HCT116 (cell line): Measurements from ENCODE around the gene ABCD1. TPM values are rescaled to one million over a fixed set of nuclear protein-coding genes. Genes with fewer than 3 reads are reported as not detected.

Source experiments
- ATAC-seq: fragments of 200-7000 bp; cut with Tn5 transposase; 2 replicates; pipeline ENCODE4 v1.9.1; 2020; ENCODE audit warnings: mild to moderate bottlenecking, moderate library complexity
- BruUV-seq: library from RNA; stranded (reverse); fragments of 400-500 nt; replicated peaks from 2 replicates; lab custom pipeline; 2021; lab: Mats Ljungman, UMichigan
- CTCF ChIA-PET: fragments of 300-600 bp; sonication (Branson Sonifier 250); formaldehyde crosslinking; loops from one replicate; lab custom pipeline; 2021; ENCODE audit warnings: antibody characterized with exemption; lab: Charles Lee
- POLR2A ChIA-PET: fragments of 300-600, 350-600 bp; sonication (Branson Sonifier 250); formaldehyde crosslinking; loops from one replicate; lab custom pipeline; 2021; ENCODE audit warnings: antibody characterized with exemption; lab: Charles Lee
- RAD21 ChIA-PET, 2 experiments: fragments of 300-600 bp; sonication (Branson Sonifier 250); formaldehyde crosslinking; loops; one replicate each; lab custom pipeline; 2023; ENCODE audit warnings: low total read pairs in 2 of 2; ENCODE audit not compliant: uncharacterized antibody in 2 of 2, unreplicated experiment in 2 of 2, low non-redundant PET in 1 of 2; lab: Charles Lee
- DNase-seq: peaks from one replicate; pipeline ENCODE4 v3.0.0-alpha.2; 2010; ENCODE audit warnings: low read depth, low spot score
- H2AFZ ChIP-seq: fragments of 200-600 bp; shearing (Covaris generic), sonication (generic); 2 replicates; pipeline ENCODE4 v1.6.1; 2017; ENCODE audit warnings: low read depth, mixed run types, mixed read lengths, antibody characterized with exemption, low read length; ENCODE audit not compliant: poor library complexity, severe bottlenecking
- H3K27ac ChIP-seq: 2 replicates; pipeline ENCODE4 v1.5.1; 2012; ENCODE audit warnings: low read depth, low read length
- H3K27me3 ChIP-seq: fragments of 200-600 bp; sonication (generic); 2 replicates; pipeline ENCODE4 v1.6.1; 2016; ENCODE audit warnings: mixed run types, low read length, mixed read lengths; ENCODE audit not compliant: insufficient read depth
- H3K36me3 ChIP-seq, 2 experiments: fragments of 200-500 bp in 1 of 2; fragments of 200-600 bp in 1 of 2; sonication (Bioruptor generic) in 1 of 2; sonication (generic) in 1 of 2; 2 replicates each; pipeline versions ENCODE4 v1.5.1 to v1.6.1; 2014 to 2016; ENCODE audit warnings: low read length in 2 of 2, inconsistent platforms in 1 of 2, mixed read lengths in 1 of 2, mixed run types in 1 of 2; ENCODE audit not compliant: insufficient read depth in 2 of 2, control insufficient read depth in 1 of 2
- H3K4me1 ChIP-seq, 2 experiments: fragments of 200-600 bp in 1 of 2; sonication (generic) in 1 of 2; 2 replicates each; pipeline versions ENCODE4 v1.5.1 to v1.6.1; 2012 to 2017; ENCODE audit warnings: low read length in 2 of 2, inconsistent platforms in 1 of 2, mild to moderate bottlenecking in 1 of 2, mixed read lengths in 1 of 2, mixed run types in 1 of 2, moderate library complexity in 1 of 2; ENCODE audit not compliant: insufficient read depth in 2 of 2, control insufficient read depth in 1 of 2
- H3K4me2 ChIP-seq: fragments of 200-600 bp; sonication (generic); 2 replicates; pipeline ENCODE4 v1.6.1; 2017; ENCODE audit warnings: mixed run types, low read length, mixed read lengths
- H3K4me3 ChIP-seq, 2 experiments: fragments of 200-600 bp in 1 of 2; sonication (generic) in 1 of 2; replicated peaks in 1 of 2; 2 replicates each; pipeline ENCODE4 v1.5.1; 2011 to 2016; ENCODE audit warnings: low read length in 2 of 2, control low read depth in 1 of 2, low read depth in 1 of 2, mild to moderate bottlenecking in 1 of 2, mixed read lengths in 1 of 2, mixed run types in 1 of 2
- H3K79me2 ChIP-seq: fragments of 200-600 bp; sonication (generic); 2 replicates; pipeline ENCODE4 v1.6.1; 2017; ENCODE audit warnings: mild to moderate bottlenecking, mixed run types, low read length, moderate library complexity, mixed read lengths; ENCODE audit not compliant: insufficient read depth
- H3K9ac ChIP-seq: fragments of 200-600 bp; sonication (generic); 2 replicates; pipeline ENCODE4 v1.6.1; 2016; ENCODE audit warnings: low read length, mixed read lengths
- H3K9me2 ChIP-seq: fragments of 200-600 bp; sonication (generic), shearing (Covaris generic); 2 replicates; pipeline ENCODE4 v1.6.1; 2017; ENCODE audit warnings: mixed run types, mild to moderate bottlenecking, moderate library complexity; ENCODE audit not compliant: insufficient read depth
- H3K9me3 ChIP-seq, 2 experiments: fragments of 200-500 bp in 1 of 2; fragments of 200-600 bp in 1 of 2; sonication (Bioruptor generic) in 1 of 2; sonication (generic) in 1 of 2; 2 replicates each; pipeline ENCODE4 v1.6.1; 2014 to 2017; ENCODE audit warnings: low read length in 2 of 2, mixed read lengths in 2 of 2, inconsistent platforms in 1 of 2, low read depth in 1 of 2, mild to moderate bottlenecking in 1 of 2, mixed run types in 1 of 2, moderate library complexity in 1 of 2; ENCODE audit not compliant: control insufficient read depth in 1 of 2, insufficient read depth in 1 of 2
- H4K20me1 ChIP-seq: fragments of 200-600 bp; sonication (generic), shearing (Covaris generic); 2 replicates; pipeline ENCODE4 v1.6.1; 2017; ENCODE audit warnings: mixed run types, mild to moderate bottlenecking, moderate library complexity; ENCODE audit not compliant: insufficient read depth
- CBX3 ChIP-seq: IDR thresholded peaks from 2 replicates; pipeline ENCODE4 v1.6.1; 2012; ENCODE audit warnings: low read depth
- CEBPB ChIP-seq: IDR thresholded peaks from 2 replicates; pipeline ENCODE4 v1.6.1; 2012; ENCODE audit warnings: low read depth
- EGR1 ChIP-seq: IDR thresholded peaks from 2 replicates; pipeline ENCODE4 v1.6.1; 2012; ENCODE audit warnings: low read depth
- ELF1 ChIP-seq: IDR thresholded peaks from 2 replicates; pipeline ENCODE4 v1.6.1; 2012; ENCODE audit warnings: low read depth, borderline replicate concordance
- EZH2phosphoT487 ChIP-seq: fragments of 200-600 bp; IDR thresholded peaks from 2 replicates; pipeline ENCODE4 v1.6.1; 2018; ENCODE audit warnings: antibody characterized with exemption, borderline replicate concordance
- FOSL1 ChIP-seq: IDR thresholded peaks from 2 replicates; pipeline ENCODE4 v1.6.1; 2012; ENCODE audit warnings: low read depth
- JUND ChIP-seq: IDR thresholded peaks from 2 replicates; pipeline ENCODE4 v1.6.1; 2012
- MAX ChIP-seq: IDR thresholded peaks from 2 replicates; pipeline ENCODE4 v1.6.1; 2012
- POLR2A ChIP-seq: IDR thresholded peaks from 2 replicates; pipeline ENCODE4 v1.7.0; 2011; ENCODE audit warnings: borderline replicate concordance; ENCODE audit not compliant: insufficient read depth, insufficient read length; ENCODE audit errors: extremely low read depth
- POLR2AphosphoS5 ChIP-seq: IDR thresholded peaks from 2 replicates; pipeline ENCODE4 v1.6.1; 2011; ENCODE audit warnings: mild to moderate bottlenecking, low read depth, low read length, moderate library complexity
- RAD21 ChIP-seq: IDR thresholded peaks from 2 replicates; pipeline ENCODE4 v1.6.1; 2012; ENCODE audit warnings: low read depth, mild to moderate bottlenecking
- REST ChIP-seq: IDR thresholded peaks from 2 replicates; pipeline ENCODE4 v1.6.1; 2012; ENCODE audit warnings: low read depth
- SIN3A ChIP-seq: IDR thresholded peaks from 2 replicates; pipeline ENCODE4 v1.6.1; 2012; ENCODE audit warnings: low read depth
- SP1 ChIP-seq: IDR thresholded peaks from 2 replicates; pipeline ENCODE4 v1.6.1; 2012; ENCODE audit warnings: low read depth
- SRF ChIP-seq: IDR thresholded peaks from 2 replicates; pipeline ENCODE4 v1.6.1; 2012; ENCODE audit warnings: low read depth
- TCF7L2 ChIP-seq: IDR thresholded peaks from 2 replicates; pipeline ENCODE4 v1.7.0; 2011; ENCODE audit warnings: borderline replicate concordance, inconsistent platforms; ENCODE audit not compliant: insufficient read depth, insufficient read length; ENCODE audit errors: extremely low read depth
- ZNF274 ChIP-seq: fragments of 200-500 bp; sonication (Bioruptor generic); IDR thresholded peaks from 2 replicates; pipeline ENCODE4 v1.6.1; 2014; ENCODE audit warnings: mild to moderate bottlenecking, low read depth, low read length, inconsistent platforms
- intact Hi-C: fragments of 100-400 bp; cut with micrococcal nuclease; formaldehyde crosslinking; loops from 2 replicates; pipeline ENCODE4 v1.10.0; 2022
- total RNA-seq: library from RNA; stranded (reverse); gene quantifications from one replicate; pipeline ENCODE4 v1.2.1, GENCODE V29; 2021; ENCODE audit not compliant: unreplicated experiment
- TF ChIP-seq, protein P1 (sequence below): IDR thresholded peaks from 2 replicates; pipeline ENCODE4 v1.6.1; 2012
- TF ChIP-seq, protein P2 (sequence below): IDR thresholded peaks from 2 replicates; pipeline ENCODE4 v1.6.1; 2011; ENCODE audit warnings: mild to moderate bottlenecking, low read length, moderate library complexity; ENCODE audit not compliant: insufficient replicate concordance; ENCODE audit errors: extremely low read depth
- TF ChIP-seq, protein P3 (sequence below), 3 experiments: fragments of 200-600 bp in 1 of 3; sonication (generic) in 1 of 3; IDR thresholded peaks in 2 of 3; conservative IDR thresholded peaks in 1 of 3; 2 replicates each; pipeline ENCODE4 v1.5.1; 2012 to 2017; ENCODE audit warnings: low read depth in 2 of 3, low read length in 2 of 3, antibody characterized with exemption in 1 of 3, borderline replicate concordance in 1 of 3, control low read depth in 1 of 3, mild to moderate bottlenecking in 1 of 3, mixed read lengths in 1 of 3, mixed run types in 1 of 3, moderate library complexity in 1 of 3; ENCODE audit not compliant: insufficient read depth in 1 of 3

The ABCD1 gene
- total RNA-seq, 1 experiment from 2014 or later = 7.1 TPM

DNA sequence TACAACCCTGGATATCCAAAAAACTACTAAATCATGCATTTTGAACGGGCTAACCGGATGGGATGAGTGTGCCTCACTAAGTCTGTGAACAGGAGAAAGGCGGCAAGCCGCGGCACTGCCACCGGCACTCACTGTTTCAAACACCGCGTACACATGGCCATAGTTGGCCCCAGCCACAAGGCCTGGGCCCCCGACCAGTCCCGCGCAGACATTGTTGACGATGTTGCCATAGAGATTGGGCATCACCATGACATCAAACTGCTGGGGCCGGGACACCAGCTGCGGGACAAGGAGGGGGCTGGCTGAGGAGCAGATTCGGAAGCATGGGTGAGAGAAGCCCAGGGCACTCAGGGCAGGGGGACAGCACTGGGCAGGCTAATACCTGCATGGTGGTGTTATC lies 62.0 kb downstream of the ABCD1 start:
- intact Hi-C loops = no loop called here
- DNase-seq = no peak
- Histone ChIP-seq H3K9me3 (no peaks in the 10 kb centered on the region), H3K4me3 (no peak overlapping the region), H3K4me2 (no peak overlapping the region), H3K79me2 (peaks cover 4% of the 10 kb centered on the region; the same call in 1 of the 2 replicates), H3K9ac (no peak overlapping the region), H3K4me1 (no peaks in the 10 kb centered on the region), H3K27ac (no peak overlapping the region), H3K9me2 (no peaks in the 10 kb centered on the region), H4K20me1 (no peaks in the 10 kb centered on the region), H3K36me3 (no peaks in the 10 kb centered on the region; a peak in 1 of 4 replicates), H2AFZ (no peak overlapping the region), H3K27me3 (no peaks in the 10 kb centered on the region)
- TF ChIP-seq FOSL1 (no peak), EGR1 (no peak), JUND (no peak), ZNF274 (no peak), SRF (no peak), ELF1 (no peak), SIN3A (no peak), SP1 (no peak), REST (no peak), CEBPB (no peak), POLR2A (no peak), POLR2AphosphoS5 (no peak), RAD21 (no peak), TCF7L2 (no peak), EZH2phosphoT487 (no peak), CBX3 (no peak), MAX (no peak)
- TF ChIP-seq, protein P1, sequence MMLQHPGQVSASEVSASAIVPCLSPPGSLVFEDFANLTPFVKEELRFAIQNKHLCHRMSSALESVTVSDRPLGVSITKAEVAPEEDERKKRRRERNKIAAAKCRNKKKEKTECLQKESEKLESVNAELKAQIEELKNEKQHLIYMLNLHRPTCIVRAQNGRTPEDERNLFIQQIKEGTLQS = no peak
- TF ChIP-seq, protein P2, sequence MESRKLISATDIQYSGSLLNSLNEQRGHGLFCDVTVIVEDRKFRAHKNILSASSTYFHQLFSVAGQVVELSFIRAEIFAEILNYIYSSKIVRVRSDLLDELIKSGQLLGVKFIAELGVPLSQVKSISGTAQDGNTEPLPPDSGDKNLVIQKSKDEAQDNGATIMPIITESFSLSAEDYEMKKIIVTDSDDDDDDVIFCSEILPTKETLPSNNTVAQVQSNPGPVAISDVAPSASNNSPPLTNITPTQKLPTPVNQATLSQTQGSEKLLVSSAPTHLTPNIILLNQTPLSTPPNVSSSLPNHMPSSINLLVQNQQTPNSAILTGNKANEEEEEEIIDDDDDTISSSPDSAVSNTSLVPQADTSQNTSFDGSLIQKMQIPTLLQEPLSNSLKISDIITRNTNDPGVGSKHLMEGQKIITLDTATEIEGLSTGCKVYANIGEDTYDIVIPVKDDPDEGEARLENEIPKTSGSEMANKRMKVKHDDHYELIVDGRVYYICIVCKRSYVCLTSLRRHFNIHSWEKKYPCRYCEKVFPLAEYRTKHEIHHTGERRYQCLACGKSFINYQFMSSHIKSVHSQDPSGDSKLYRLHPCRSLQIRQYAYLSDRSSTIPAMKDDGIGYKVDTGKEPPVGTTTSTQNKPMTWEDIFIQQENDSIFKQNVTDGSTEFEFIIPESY = no peak
- TF ChIP-seq, protein P3, sequence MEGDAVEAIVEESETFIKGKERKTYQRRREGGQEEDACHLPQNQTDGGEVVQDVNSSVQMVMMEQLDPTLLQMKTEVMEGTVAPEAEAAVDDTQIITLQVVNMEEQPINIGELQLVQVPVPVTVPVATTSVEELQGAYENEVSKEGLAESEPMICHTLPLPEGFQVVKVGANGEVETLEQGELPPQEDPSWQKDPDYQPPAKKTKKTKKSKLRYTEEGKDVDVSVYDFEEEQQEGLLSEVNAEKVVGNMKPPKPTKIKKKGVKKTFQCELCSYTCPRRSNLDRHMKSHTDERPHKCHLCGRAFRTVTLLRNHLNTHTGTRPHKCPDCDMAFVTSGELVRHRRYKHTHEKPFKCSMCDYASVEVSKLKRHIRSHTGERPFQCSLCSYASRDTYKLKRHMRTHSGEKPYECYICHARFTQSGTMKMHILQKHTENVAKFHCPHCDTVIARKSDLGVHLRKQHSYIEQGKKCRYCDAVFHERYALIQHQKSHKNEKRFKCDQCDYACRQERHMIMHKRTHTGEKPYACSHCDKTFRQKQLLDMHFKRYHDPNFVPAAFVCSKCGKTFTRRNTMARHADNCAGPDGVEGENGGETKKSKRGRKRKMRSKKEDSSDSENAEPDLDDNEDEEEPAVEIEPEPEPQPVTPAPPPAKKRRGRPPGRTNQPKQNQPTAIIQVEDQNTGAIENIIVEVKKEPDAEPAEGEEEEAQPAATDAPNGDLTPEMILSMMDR (IDR thresholded peaks at IDR 0.05 in 2 of 3, conservative IDR thresholded peaks at IDR 0.05 in 1 of 3; ENCODE audit: borderline replicate concordance in 1 of 3, insufficient read depth in 1 of 3, low read depth in 2 of 3, low read length in 2 of 3) = no peak
- CTCF ChIA-PET = no interaction called here
- ATAC-seq = no peak
- no TSS peak for BruUV-seq
- RAD21 ChIA-PET = no interaction called here
- POLR2A ChIA-PET = no interaction called here
